Measurements from ENCODE around the gene PDIK1L. TPM values are rescaled to one million over a fixed set of nuclear protein-coding genes. Genes with fewer than 3 reads are reported as not detected.
"Not testable (repeated sequence)": the region's sequence is repeated elsewhere in the genome, so short reads cannot be mapped to it uniquely, and the experiment has no call there.

The PDIK1L gene
- total RNA-seq, 1 donor from 2014 or later = 6.8 TPM

- peak overlapping the region; percentile 14 for H3K27ac Mint-ChIP-seq (ENCODE audit: unreplicated experiment)
- DNase-seq (ENCODE audit: low spot score) = no peak
Measured at GRCh38 chr1:26097696-26098095, 13.9 kb upstream of the PDIK1L start.

GRCh38 chr1:26098602-26099001 lies 13.0 kb upstream of the PDIK1L start:
- H3K27ac Mint-ChIP-seq (ENCODE audit: unreplicated experiment) = no peak overlapping the region
- H3K27me3 Mint-ChIP-seq (ENCODE audit: low read depth) = no peaks in the 10 kb centered on the region
- peaks cover 28% of the 10 kb centered on the region for H3K4me1 Mint-ChIP-seq (ENCODE audit: low read depth)
- H3K36me3 Mint-ChIP-seq (ENCODE audit: low read depth) = no peaks in the 10 kb centered on the region
- no peaks in the 10 kb centered on the region for H3K9me3 Mint-ChIP-seq (ENCODE audit: low read depth)
- no peak overlapping the region for H3K4me3 Mint-ChIP-seq (ENCODE audit: unreplicated experiment)
- no peak for DNase-seq (ENCODE audit: low spot score)
- TF ChIP-seq CTCF (IDR thresholded peaks at IDR 0.05) = no peak

More at GRCh38 chr1:26097696-26098095, 13.9 kb upstream of the PDIK1L start:
- no peaks in the 10 kb centered on the region for H3K36me3 Mint-ChIP-seq (ENCODE audit: low read depth)
- no peak for TF ChIP-seq CTCF (IDR thresholded peaks at IDR 0.05)
- no peaks in the 10 kb centered on the region for H3K9me3 Mint-ChIP-seq (ENCODE audit: low read depth)
- no peak overlapping the region for H3K4me3 Mint-ChIP-seq (ENCODE audit: unreplicated experiment)
- H3K27me3 Mint-ChIP-seq (ENCODE audit: low read depth) = peaks cover 3% of the 10 kb centered on the region
- H3K4me1 Mint-ChIP-seq (ENCODE audit: low read depth) = peaks cover 27% of the 10 kb centered on the region

GRCh38 chr1:26099780-26100179 lies 11.8 kb upstream of the PDIK1L start:
- Mint-ChIP-seq H3K27me3 (ENCODE audit: low read depth) (no peaks in the 10 kb centered on the region), H3K9me3 (ENCODE audit: low read depth) (no peaks in the 10 kb centered on the region), H3K27ac (ENCODE audit: unreplicated experiment) (no peak overlapping the region), H3K4me1 (ENCODE audit: low read depth) (peaks cover 24% of the 10 kb centered on the region), H3K36me3 (ENCODE audit: low read depth) (no peaks in the 10 kb centered on the region), H3K4me3 (ENCODE audit: unreplicated experiment) (no peak overlapping the region)
- TF ChIP-seq CTCF (IDR thresholded peaks at IDR 0.05) = no peak
- DNase-seq (ENCODE audit: low spot score) = no peak

- not testable (repeated sequence) for DNase-seq (ENCODE audit: low spot score); H3K36me3 Mint-ChIP-seq (ENCODE audit: low read depth); H3K9me3 Mint-ChIP-seq (ENCODE audit: low read depth); H3K4me3 Mint-ChIP-seq (ENCODE audit: unreplicated experiment); H3K27ac Mint-ChIP-seq (ENCODE audit: unreplicated experiment); H3K27me3 Mint-ChIP-seq (ENCODE audit: low read depth)
- H3K4me1 Mint-ChIP-seq (ENCODE audit: low read depth) = peaks cover 27% of the 10 kb centered on the region
Measured at GRCh38 chr1:26100204-26100603, 11.4 kb upstream of the PDIK1L start.

- Mint-ChIP-seq H3K27me3 (ENCODE audit: low read depth) (no peaks in the 10 kb centered on the region), H3K36me3 (ENCODE audit: low read depth) (no peaks in the 10 kb centered on the region), H3K9me3 (ENCODE audit: low read depth) (no peaks in the 10 kb centered on the region), H3K27ac (ENCODE audit: unreplicated experiment) (no peak overlapping the region), H3K4me1 (ENCODE audit: low read depth) (peaks cover 27% of the 10 kb centered on the region), H3K4me3 (ENCODE audit: unreplicated experiment) (no peak overlapping the region)
- no peak for DNase-seq (ENCODE audit: low spot score)
- TF ChIP-seq CTCF (IDR thresholded peaks at IDR 0.05) = no peak
Measured at GRCh38 chr1:26102119-26102518, 9.5 kb upstream of the PDIK1L start.

- H3K4me3 Mint-ChIP-seq (ENCODE audit: unreplicated experiment) = no peak overlapping the region
- H3K9me3 Mint-ChIP-seq (ENCODE audit: low read depth) = no peaks in the 10 kb centered on the region
- H3K27ac Mint-ChIP-seq (ENCODE audit: unreplicated experiment) = no peak overlapping the region
- no peaks in the 10 kb centered on the region for H3K27me3 Mint-ChIP-seq (ENCODE audit: low read depth)
- peaks cover 25% of the 10 kb centered on the region for H3K4me1 Mint-ChIP-seq (ENCODE audit: low read depth)
- no peak for TF ChIP-seq CTCF (IDR thresholded peaks at IDR 0.05)
- no peaks in the 10 kb centered on the region for H3K36me3 Mint-ChIP-seq (ENCODE audit: low read depth)
- no peak for DNase-seq (ENCODE audit: low spot score)
Measured at GRCh38 chr1:26102526-26102925, 9.1 kb upstream of the PDIK1L start.

All from chondrocyte (in vitro differentiated cells).